ENCODE data around the gene KCNQ1.

DNA sequence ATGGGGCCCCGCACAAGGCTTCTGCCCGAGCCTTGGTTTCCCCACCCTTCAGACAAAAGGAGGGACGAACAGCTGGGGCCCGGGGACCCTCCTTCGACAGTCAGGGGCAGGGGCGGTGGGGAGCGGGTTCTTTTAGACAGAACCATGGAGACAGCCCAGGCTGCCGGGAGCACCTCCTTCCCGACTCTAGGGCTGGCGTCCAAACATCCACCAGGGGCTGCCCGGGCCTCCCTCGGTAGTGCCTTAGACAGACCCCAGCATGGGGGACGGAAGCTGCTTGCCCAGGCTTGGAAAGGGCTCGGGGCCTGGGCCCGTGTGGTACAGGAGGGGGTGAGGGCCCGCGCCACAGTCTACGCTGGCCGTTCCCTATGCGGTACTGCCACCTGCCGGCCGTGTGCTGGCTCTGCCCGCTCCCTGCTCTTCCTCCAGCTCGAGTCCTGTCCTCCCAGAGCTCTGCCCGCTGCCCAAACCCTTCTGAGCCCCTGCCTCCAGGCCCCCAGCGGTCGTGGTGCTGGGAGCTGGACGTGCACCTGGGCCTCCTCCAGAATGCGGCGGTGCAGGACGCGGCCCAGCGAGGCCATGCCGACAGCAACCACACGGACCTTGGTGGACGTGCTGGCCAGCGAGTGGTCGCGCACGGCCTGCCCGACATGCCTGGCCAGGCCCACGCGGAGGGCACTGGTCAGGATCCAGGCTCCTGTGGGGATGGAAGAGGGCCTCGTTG lies 24.1 kb upstream of the KCNQ1 start:
- TF ChIP-seq, protein P1, sequence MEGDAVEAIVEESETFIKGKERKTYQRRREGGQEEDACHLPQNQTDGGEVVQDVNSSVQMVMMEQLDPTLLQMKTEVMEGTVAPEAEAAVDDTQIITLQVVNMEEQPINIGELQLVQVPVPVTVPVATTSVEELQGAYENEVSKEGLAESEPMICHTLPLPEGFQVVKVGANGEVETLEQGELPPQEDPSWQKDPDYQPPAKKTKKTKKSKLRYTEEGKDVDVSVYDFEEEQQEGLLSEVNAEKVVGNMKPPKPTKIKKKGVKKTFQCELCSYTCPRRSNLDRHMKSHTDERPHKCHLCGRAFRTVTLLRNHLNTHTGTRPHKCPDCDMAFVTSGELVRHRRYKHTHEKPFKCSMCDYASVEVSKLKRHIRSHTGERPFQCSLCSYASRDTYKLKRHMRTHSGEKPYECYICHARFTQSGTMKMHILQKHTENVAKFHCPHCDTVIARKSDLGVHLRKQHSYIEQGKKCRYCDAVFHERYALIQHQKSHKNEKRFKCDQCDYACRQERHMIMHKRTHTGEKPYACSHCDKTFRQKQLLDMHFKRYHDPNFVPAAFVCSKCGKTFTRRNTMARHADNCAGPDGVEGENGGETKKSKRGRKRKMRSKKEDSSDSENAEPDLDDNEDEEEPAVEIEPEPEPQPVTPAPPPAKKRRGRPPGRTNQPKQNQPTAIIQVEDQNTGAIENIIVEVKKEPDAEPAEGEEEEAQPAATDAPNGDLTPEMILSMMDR (IDR thresholded peaks at IDR 0.05) = peak; percentile 93 to 98 (median 97)
- TF ChIP-seq POLR2A (IDR thresholded peaks at IDR 0.05) (no peak), EP300 (IDR thresholded peaks at IDR 0.05) (no peak), POLR2AphosphoS5 (IDR thresholded peaks at IDR 0.05) (no peak)

Measured in upper lobe of left lung (tissue), 4 donors.